ENCODE results near the gene GPC1. TPM values are rescaled to one million over a fixed set of nuclear protein-coding genes. Genes with fewer than 3 reads are reported as not detected.

The GPC1 gene
- total and polyA plus RNA-seq, 2 experiments from 2014 or later, result 9.0 to 46.2 TPM

DNA sequence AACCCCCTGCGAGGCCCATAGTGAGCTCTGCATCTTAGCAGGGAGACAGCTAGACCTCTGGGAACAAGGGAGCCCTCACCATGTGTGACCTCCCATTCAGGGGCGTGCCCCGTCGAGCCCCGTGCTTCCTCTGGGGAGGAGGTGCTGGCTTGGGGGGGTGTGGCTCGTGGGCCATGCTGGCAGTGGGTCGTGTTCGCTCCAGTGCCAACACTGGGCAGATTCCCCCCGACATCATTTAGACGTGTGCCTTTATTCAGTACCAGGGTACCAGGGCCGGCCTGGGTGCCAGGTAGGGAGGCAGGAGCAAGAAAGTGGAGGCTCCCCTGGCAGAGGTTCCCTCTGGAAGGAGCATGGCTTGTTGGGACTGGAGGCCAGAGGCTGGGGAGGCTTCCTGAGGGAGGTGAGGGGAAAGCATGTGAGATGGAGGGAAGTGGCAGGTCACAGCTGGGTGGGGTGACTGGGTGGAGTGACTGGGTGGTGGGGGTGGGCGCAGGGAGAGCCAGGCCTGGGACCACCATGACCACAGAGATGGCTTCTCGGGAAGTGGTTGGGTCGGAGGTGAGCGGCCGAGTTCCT, 15.2 kb downstream of the GPC1 start (continued):
- TF ChIP-seq EZH2phosphoT487 (IDR thresholded peaks at IDR 0.05; ENCODE audit: unreplicated experiment) (no peak), JUNB (IDR thresholded peaks at IDR 0.05; ENCODE audit: unreplicated experiment) (no peak), EZH2 (IDR thresholded peaks at IDR 0.05; ENCODE audit: low read depth, unreplicated experiment) (no peak), NANOG (IDR thresholded peaks at IDR 0.05; ENCODE audit: borderline replicate concordance) (no peak), ZNF331 (CRISPR knock-in tag; IDR thresholded peaks at IDR 0.05; ENCODE audit: low read depth) (no peak)
- TF ChIP-seq, protein P1, sequence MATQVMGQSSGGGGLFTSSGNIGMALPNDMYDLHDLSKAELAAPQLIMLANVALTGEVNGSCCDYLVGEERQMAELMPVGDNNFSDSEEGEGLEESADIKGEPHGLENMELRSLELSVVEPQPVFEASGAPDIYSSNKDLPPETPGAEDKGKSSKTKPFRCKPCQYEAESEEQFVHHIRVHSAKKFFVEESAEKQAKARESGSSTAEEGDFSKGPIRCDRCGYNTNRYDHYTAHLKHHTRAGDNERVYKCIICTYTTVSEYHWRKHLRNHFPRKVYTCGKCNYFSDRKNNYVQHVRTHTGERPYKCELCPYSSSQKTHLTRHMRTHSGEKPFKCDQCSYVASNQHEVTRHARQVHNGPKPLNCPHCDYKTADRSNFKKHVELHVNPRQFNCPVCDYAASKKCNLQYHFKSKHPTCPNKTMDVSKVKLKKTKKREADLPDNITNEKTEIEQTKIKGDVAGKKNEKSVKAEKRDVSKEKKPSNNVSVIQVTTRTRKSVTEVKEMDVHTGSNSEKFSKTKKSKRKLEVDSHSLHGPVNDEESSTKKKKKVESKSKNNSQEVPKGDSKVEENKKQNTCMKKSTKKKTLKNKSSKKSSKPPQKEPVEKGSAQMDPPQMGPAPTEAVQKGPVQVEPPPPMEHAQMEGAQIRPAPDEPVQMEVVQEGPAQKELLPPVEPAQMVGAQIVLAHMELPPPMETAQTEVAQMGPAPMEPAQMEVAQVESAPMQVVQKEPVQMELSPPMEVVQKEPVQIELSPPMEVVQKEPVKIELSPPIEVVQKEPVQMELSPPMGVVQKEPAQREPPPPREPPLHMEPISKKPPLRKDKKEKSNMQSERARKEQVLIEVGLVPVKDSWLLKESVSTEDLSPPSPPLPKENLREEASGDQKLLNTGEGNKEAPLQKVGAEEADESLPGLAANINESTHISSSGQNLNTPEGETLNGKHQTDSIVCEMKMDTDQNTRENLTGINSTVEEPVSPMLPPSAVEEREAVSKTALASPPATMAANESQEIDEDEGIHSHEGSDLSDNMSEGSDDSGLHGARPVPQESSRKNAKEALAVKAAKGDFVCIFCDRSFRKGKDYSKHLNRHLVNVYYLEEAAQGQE (IDR thresholded peaks at IDR 0.05; ENCODE audit: unreplicated experiment), result no peak
- TF ChIP-seq, protein P2, sequence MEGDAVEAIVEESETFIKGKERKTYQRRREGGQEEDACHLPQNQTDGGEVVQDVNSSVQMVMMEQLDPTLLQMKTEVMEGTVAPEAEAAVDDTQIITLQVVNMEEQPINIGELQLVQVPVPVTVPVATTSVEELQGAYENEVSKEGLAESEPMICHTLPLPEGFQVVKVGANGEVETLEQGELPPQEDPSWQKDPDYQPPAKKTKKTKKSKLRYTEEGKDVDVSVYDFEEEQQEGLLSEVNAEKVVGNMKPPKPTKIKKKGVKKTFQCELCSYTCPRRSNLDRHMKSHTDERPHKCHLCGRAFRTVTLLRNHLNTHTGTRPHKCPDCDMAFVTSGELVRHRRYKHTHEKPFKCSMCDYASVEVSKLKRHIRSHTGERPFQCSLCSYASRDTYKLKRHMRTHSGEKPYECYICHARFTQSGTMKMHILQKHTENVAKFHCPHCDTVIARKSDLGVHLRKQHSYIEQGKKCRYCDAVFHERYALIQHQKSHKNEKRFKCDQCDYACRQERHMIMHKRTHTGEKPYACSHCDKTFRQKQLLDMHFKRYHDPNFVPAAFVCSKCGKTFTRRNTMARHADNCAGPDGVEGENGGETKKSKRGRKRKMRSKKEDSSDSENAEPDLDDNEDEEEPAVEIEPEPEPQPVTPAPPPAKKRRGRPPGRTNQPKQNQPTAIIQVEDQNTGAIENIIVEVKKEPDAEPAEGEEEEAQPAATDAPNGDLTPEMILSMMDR (conservative IDR thresholded peaks at IDR 0.05; ENCODE audit: low read depth in 2 of 2), result no peak

DNA sequence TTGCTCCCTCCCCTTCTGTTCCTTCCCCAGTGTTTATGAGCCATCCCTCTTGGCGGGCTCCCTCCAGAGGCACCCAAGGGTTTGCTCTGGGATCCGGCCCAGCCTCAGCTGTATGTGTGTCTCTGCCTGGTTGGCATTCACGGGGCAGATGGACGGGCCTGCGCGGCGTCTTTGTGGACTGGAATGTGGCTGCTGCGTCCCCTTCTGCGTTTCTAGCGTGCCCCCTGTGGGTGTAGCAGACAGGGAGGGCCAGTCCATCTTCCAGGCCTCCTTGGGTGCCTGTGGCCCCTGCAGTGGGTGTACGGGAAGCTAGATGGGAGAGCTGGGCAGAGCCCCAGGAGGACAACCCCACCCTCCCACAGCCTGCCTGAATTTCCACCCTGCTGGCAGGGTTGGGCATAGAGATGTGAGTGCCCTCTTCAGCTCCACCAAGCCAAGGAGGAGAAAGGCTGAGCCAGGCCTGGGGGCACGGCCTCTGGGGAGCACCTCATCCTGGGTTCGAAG, 15.7 kb downstream of the GPC1 start:
- H4K20me1 ChIP-seq (replicated peaks; ENCODE audit: insufficient read depth), result peaks cover 25% of the 10 kb centered on the region
- no peak for DNase-seq (ENCODE audit: low spot score)
- peaks cover 18% of the 10 kb centered on the region for H3K4me1 ChIP-seq (ENCODE audit: insufficient read depth)
- Mint-ChIP-seq H3K9me3 (no peaks in the 10 kb centered on the region), H3K36me3 (ENCODE audit: low read depth) (no peaks in the 10 kb centered on the region), H3K27ac (no peak overlapping the region), H3K4me1 (peaks cover 27% of the 10 kb centered on the region), H3K27me3 (ENCODE audit: insufficient read depth, low read depth, poor library complexity) (peaks cover 22% of the 10 kb centered on the region), H3K4me3 (peak overlapping the region; percentile 29; the same call in 2 of the 3 replicates)
- no peaks in the 10 kb centered on the region for H3F3A ChIP-seq (replicated peaks; ENCODE audit: low read depth)
- no peak overlapping the region for H3K4me2 ChIP-seq
- no peak overlapping the region for H3K27ac ChIP-seq (ENCODE audit: low read depth)
- H3K36me3 ChIP-seq (ENCODE audit: insufficient read depth), result no peaks in the 10 kb centered on the region
- ATAC-seq, result no peak
- H3K4me3 ChIP-seq, result no peak overlapping the region
- no peak overlapping the region for H2AFZ ChIP-seq
- H3K9me2 ChIP-seq (ENCODE audit: insufficient read depth), result no peaks in the 10 kb centered on the region
- peaks cover 26% of the 10 kb centered on the region for H3K27me3 ChIP-seq (ENCODE audit: insufficient read depth)
- H3K79me2 ChIP-seq (replicated peaks; ENCODE audit: insufficient read depth), result no peaks in the 10 kb centered on the region
- no peak for TF ChIP-seq ZNF114 (CRISPR knock-in tag; IDR thresholded peaks at IDR 0.05)
- TF ChIP-seq CREB1 (CRISPR knock-in tag; IDR thresholded peaks at IDR 0.05; ENCODE audit: low read depth), result no peak
- TF ChIP-seq POLR2AphosphoS5 (IDR thresholded peaks at IDR 0.05; ENCODE audit: low read depth), result no peak
- TF ChIP-seq, protein P1 (IDR thresholded peaks at IDR 0.05; ENCODE audit: unreplicated experiment), result no peak
- no peak for TF ChIP-seq JUNB (IDR thresholded peaks at IDR 0.05; ENCODE audit: unreplicated experiment)
- TF ChIP-seq ZNF331 (CRISPR knock-in tag; IDR thresholded peaks at IDR 0.05; ENCODE audit: low read depth), result no peak
